ENCODE measurements around the gene C3orf20.

GRCh38 chr3:14632442-14632930 is 42.5 kb upstream of the C3orf20 start:
- TF ChIP-seq POLR2A (IDR thresholded peaks at IDR 0.05) (no peak), CTCF (IDR thresholded peaks at IDR 0.05) (no peak)

Data from esophagus squamous epithelium (tissue), 4 donors.